ENCODE data around the gene UGT2B10. TPM values are rescaled to one million over a fixed set of nuclear protein-coding genes. Genes with fewer than 3 reads are reported as not detected.

The UGT2B10 gene
- total and polyA plus RNA-seq, 3 donors from 2014 or later: 1.5 TPM; not detected in 2

DNA sequence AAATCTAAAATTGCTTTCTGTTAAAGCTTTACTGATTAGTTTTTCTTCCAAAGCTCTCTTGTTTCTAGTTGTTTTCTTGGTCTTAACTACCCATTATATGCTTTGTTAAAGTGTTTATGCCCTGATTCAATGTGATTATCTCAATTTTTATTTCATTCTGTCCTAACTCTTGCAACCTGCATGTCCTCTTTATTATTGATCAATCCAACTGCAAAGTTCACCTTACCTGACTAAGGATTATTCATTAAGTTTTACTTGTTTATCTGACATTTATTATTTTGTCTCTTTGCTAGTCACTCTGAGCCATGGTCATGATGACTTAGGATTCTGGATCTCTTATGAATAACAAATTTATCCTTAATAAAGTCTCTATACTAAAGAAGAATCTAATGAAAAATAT lies 15.8 kb downstream of the UGT2B10 start:
- Histone ChIP-seq H3K27ac (no peak overlapping the region), H3K4me3 (no peak overlapping the region), H3K27me3 (no peaks in the 10 kb centered on the region), H3K9me3 (no peaks in the 10 kb centered on the region), H3K36me3 (ENCODE audit: low read depth, missing control alignments) (no peaks in the 10 kb centered on the region), H3K4me1 (no peaks in the 10 kb centered on the region)
- DNase-seq: no peak
- TF ChIP-seq, protein P1, sequence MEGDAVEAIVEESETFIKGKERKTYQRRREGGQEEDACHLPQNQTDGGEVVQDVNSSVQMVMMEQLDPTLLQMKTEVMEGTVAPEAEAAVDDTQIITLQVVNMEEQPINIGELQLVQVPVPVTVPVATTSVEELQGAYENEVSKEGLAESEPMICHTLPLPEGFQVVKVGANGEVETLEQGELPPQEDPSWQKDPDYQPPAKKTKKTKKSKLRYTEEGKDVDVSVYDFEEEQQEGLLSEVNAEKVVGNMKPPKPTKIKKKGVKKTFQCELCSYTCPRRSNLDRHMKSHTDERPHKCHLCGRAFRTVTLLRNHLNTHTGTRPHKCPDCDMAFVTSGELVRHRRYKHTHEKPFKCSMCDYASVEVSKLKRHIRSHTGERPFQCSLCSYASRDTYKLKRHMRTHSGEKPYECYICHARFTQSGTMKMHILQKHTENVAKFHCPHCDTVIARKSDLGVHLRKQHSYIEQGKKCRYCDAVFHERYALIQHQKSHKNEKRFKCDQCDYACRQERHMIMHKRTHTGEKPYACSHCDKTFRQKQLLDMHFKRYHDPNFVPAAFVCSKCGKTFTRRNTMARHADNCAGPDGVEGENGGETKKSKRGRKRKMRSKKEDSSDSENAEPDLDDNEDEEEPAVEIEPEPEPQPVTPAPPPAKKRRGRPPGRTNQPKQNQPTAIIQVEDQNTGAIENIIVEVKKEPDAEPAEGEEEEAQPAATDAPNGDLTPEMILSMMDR (IDR thresholded peaks at IDR 0.05): no peak
- no peak for TF ChIP-seq POLR2A (IDR thresholded peaks at IDR 0.05)
- intact Hi-C loops (cut with DNase I; ENCODE audit: low total_unique reads): no loop called here

DNA sequence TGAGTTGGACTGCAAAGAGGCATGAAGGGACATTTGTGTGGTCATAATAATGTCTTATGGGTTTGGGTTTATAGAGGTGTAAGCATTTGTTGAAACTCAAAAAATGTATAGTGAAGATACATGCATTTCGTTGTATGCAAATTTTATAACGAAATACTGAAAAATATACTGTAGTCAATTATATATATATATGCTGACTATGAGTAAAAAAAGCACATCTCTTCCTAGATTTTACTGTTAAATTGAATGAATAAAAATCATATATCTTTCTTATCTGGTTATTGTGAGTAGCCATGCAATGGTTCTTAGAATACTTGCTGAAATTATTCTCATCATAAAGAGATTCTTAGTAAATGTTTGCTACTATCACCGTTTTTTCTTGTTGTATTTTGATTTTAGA lies 34.5 kb downstream of the UGT2B10 start:
- no peaks in the 10 kb centered on the region for H3K36me3 ChIP-seq (ENCODE audit: low read depth, missing control alignments)
- WGBS, 2 donors: 56 to 73% methylated on average over 3 of the region's 3 CpGs
- no peak overlapping the region for H3K27ac ChIP-seq
- no peaks in the 10 kb centered on the region for H3K27me3 ChIP-seq
- TF ChIP-seq POLR2A (IDR thresholded peaks at IDR 0.05): no peak
- TF ChIP-seq, protein P1 (IDR thresholded peaks at IDR 0.05): no peak
- H3K4me3 ChIP-seq: no peak overlapping the region
- DNase-seq: no peak
- no peaks in the 10 kb centered on the region for H3K9me3 ChIP-seq
- intact Hi-C loops (cut with DNase I; ENCODE audit: low total_unique reads): no loop called here
- H3K4me1 ChIP-seq: no peaks in the 10 kb centered on the region

- Histone ChIP-seq H3K4me3 (no peak overlapping the region), H3K9me3 (no peaks in the 10 kb centered on the region), H3K27ac (no peak overlapping the region), H3K36me3 (ENCODE audit: low read depth, missing control alignments) (no peaks in the 10 kb centered on the region), H3K27me3 (no peaks in the 10 kb centered on the region), H3K4me1 (no peaks in the 10 kb centered on the region)
- intact Hi-C loops (cut with DNase I; ENCODE audit: low total_unique reads): no loop called here
- 58 to 62% methylated on average over 2 of the region's 2 CpGs for WGBS, 2 donors
- TF ChIP-seq POLR2A (IDR thresholded peaks at IDR 0.05): no peak
- TF ChIP-seq, protein P1 (IDR thresholded peaks at IDR 0.05): no peak
- DNase-seq: no peak
Observed at GRCh38 chr4:68855771-68856170, 40.0 kb downstream of the UGT2B10 start.

- DNase-seq: no peak
- TF ChIP-seq, protein P1 (IDR thresholded peaks at IDR 0.05): no peak
- no peak for TF ChIP-seq POLR2A (IDR thresholded peaks at IDR 0.05)
- Histone ChIP-seq H3K27ac (no peak overlapping the region), H3K9me3 (no peaks in the 10 kb centered on the region), H3K4me3 (no peak overlapping the region), H3K36me3 (ENCODE audit: low read depth, missing control alignments) (no peaks in the 10 kb centered on the region), H3K27me3 (no peaks in the 10 kb centered on the region), H3K4me1 (no peaks in the 10 kb centered on the region)
- intact Hi-C loops (cut with DNase I; ENCODE audit: low total_unique reads): no loop called here
Observed at GRCh38 chr4:68858039-68858438, 42.2 kb downstream of the UGT2B10 start.

- H3K27ac ChIP-seq: no peak overlapping the region
- no peaks in the 10 kb centered on the region for H3K4me1 ChIP-seq
- H3K36me3 ChIP-seq (ENCODE audit: low read depth, missing control alignments): no peaks in the 10 kb centered on the region
- intact Hi-C loops (cut with DNase I; ENCODE audit: low total_unique reads): no loop called here
- no peak for DNase-seq
- H3K9me3 ChIP-seq: no peaks in the 10 kb centered on the region
- no peak for TF ChIP-seq POLR2A (IDR thresholded peaks at IDR 0.05)
- TF ChIP-seq, protein P1 (IDR thresholded peaks at IDR 0.05): no peak
- 86 to 88% methylated on average over 1 of the region's 1 CpG for WGBS, 2 donors
- H3K4me3 ChIP-seq: no peak overlapping the region
- no peaks in the 10 kb centered on the region for H3K27me3 ChIP-seq
Observed at GRCh38 chr4:68859655-68860054, 43.9 kb downstream of the UGT2B10 start.
